Spleen (tissue), 11 donors: ENCODE measurements around the gene CMPK1. TPM values are rescaled to one million over a fixed set of nuclear protein-coding genes. Genes with fewer than 3 reads are reported as not detected.
"Not testable (repeated sequence)": the region's sequence is repeated elsewhere in the genome, so short reads cannot be mapped to it uniquely, and the experiment has no call there.

Experiments
- DNase-seq: peaks from one replicate; pipeline ENCODE4 v3.0.0-alpha.2; 2020
- H3K27ac ChIP-seq, 8 donors: fragments of 200-600 bp; sonication (generic) in 7 of 8; 1 replicate in 4 of 8; 2 replicates in 4 of 8; pipeline versions ENCODE4 v1.5.0 to v1.8.0; 2016 to 2021; ENCODE audit warnings: inconsistent platforms in 4 of 8, mild to moderate bottlenecking in 4 of 8, moderate library complexity in 1 of 8
- H3K27me3 ChIP-seq, 7 donors: fragments of 200-600 bp; sonication (generic) in 6 of 7; replicated peaks in 1 of 7; 1 replicate in 4 of 7; 2 replicates in 3 of 7; pipeline versions ENCODE4 v1.5.0 to v1.8.0; 2016 to 2021; ENCODE audit warnings: inconsistent platforms in 3 of 7, mild to moderate bottlenecking in 1 of 7
- H3K36me3 ChIP-seq, 6 donors: fragments of 200-600 bp; sonication (generic) in 5 of 6; 1 replicate in 4 of 6; 2 replicates in 2 of 6; pipeline versions ENCODE4 v1.5.0 to v1.8.0; 2016 to 2021; ENCODE audit warnings: inconsistent platforms in 2 of 6
- H3K4me1 ChIP-seq, 6 donors: fragments of 200-600 bp; sonication (generic) in 5 of 6; 1 replicate in 3 of 6; 2 replicates in 3 of 6; pipeline versions ENCODE4 v1.5.0 to v1.8.0; 2016 to 2021; ENCODE audit warnings: inconsistent platforms in 3 of 6
- H3K4me3 ChIP-seq, 8 donors: fragments of 200-600 bp; sonication (generic) in 7 of 8; 1 replicate in 4 of 8; 2 replicates in 4 of 8; pipeline versions ENCODE4 v1.5.0 to v1.8.0; 2016 to 2021; ENCODE audit warnings: inconsistent platforms in 4 of 8, mild to moderate bottlenecking in 4 of 8, moderate library complexity in 2 of 8
- H3K9me3 ChIP-seq, 8 donors: fragments of 200-600 bp; sonication (generic) in 7 of 8; 1 replicate in 4 of 8; 2 replicates in 4 of 8; pipeline versions ENCODE4 v1.5.0 to v1.8.0; 2016 to 2021; ENCODE audit warnings: inconsistent platforms in 4 of 8
- POLR2A ChIP-seq, 3 donors: fragments of 450-650 bp; IDR thresholded peaks; one replicate each; pipeline ENCODE4 v1.5.1; 2017; ENCODE audit warnings: antibody characterized with exemption in 3 of 3, mild to moderate bottlenecking in 1 of 3
- POLR2AphosphoS5 ChIP-seq, 3 donors: sonication (generic); formaldehyde crosslinking; IDR thresholded peaks; one replicate each; pipeline ENCODE4 v1.5.1; 2017; ENCODE audit warnings: antibody characterized with exemption in 3 of 3
- WGBS, 5 donors: extraction: QIAGEN DNeasy Blood & Tissue Kit in 3 of 5; methylation state at CpG; one replicate each; pipeline versions ENCODE4 v1.1.5 to v1.1.7; 2013 to 2018; 5-methylcytosine and 5-hydroxymethylcytosine counted together
- intact Hi-C: fragments of 100-400 bp; cut with DNase I; formaldehyde crosslinking; loops from one replicate; pipeline ENCODE4 v1.15.0; 2023; ENCODE audit warnings: low total_unique reads
- polyA plus RNA-seq, 3 donors: library from polyadenylated mRNA; stranded (reverse); fragments of 200-250 nt; gene quantifications; one replicate each; pipeline ENCODE4 v1.2.1, GENCODE V29; 2013
- total RNA-seq, 7 donors: library from RNA; depleted of rRNA in 3 of 7; stranded (reverse); fragments of >200 nt in 3 of 7; fragmentation: NEBNext Ultra II Directional in 4 of 7; extraction: Animal tissue kit (Norgen Biotek cat#: 25700) in 4 of 7; gene quantifications; one replicate each; pipeline versions ENCODE4 v1.1.0 to v1.2.1, GENCODE V29; 2016 to 2021
- TF ChIP-seq, protein P1 (sequence below), 11 experiments: fragments of 200-600 bp in 7 of 11; fragments of 450-650 bp in 4 of 11; sonication (generic) in 4 of 11; IDR thresholded peaks in 8 of 11; conservative IDR thresholded peaks in 3 of 11; 1 replicate in 7 of 11; 2 replicates in 4 of 11; pipeline versions ENCODE4 v1.4.0 to v1.8.0; 2016 to 2021; ENCODE audit warnings: antibody characterized with exemption in 11 of 11, inconsistent platforms in 4 of 11, mild to moderate bottlenecking in 1 of 11
- donor health status: healthy with polysubstance abuse.
- donor health status: DM: no; HTN: no; CAD: no; lungs with moderate emphysema.
- donor health status: DM: no; HTN: no; CAD: no.
- donor health status: Bipolar disorder and iron deficiency.
- donor health status: healthy.
- donor health status: DM: no; HTN: no; CAD: no.
- donor health status: DM: yes; HTN: yes; CAD: no.

The CMPK1 gene
- total and polyA plus RNA-seq, 10 donors: 69.8 to 101 (median 86.2) TPM

DNA sequence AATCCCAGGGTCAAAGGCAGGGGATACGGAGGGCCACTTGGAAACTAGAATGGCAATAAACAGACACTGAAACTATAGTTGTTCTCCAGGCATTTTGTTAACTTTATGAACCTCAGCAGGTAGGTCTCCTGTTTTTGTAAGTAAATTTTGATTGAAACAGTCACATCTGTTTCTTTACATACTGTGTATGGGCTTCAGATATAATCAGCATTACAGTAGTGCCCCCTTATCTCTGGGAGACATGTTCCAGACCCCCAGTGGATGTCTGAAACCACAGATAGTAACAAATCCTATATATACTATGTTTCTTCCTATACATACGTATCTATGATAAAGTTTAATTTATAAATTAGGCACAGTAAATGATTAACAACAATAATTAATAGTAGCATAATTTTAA, 31.1 kb upstream of the CMPK1 start:
- Histone ChIP-seq H3K9me3 (no peaks in the 10 kb centered on the region), H3K27ac (no peak overlapping the region), H3K4me3 (no peak overlapping the region), H3K4me1 (peaks cover 0 to 10% (median 1%) of the 10 kb centered on the region in 6 donors), H3K36me3 (peaks cover 0 to 76% (median 4%) of the 10 kb centered on the region in 6 donors), H3K27me3 (no peaks in the 10 kb centered on the region)
- intact Hi-C loops: no loop called here
- TF ChIP-seq, protein P1, sequence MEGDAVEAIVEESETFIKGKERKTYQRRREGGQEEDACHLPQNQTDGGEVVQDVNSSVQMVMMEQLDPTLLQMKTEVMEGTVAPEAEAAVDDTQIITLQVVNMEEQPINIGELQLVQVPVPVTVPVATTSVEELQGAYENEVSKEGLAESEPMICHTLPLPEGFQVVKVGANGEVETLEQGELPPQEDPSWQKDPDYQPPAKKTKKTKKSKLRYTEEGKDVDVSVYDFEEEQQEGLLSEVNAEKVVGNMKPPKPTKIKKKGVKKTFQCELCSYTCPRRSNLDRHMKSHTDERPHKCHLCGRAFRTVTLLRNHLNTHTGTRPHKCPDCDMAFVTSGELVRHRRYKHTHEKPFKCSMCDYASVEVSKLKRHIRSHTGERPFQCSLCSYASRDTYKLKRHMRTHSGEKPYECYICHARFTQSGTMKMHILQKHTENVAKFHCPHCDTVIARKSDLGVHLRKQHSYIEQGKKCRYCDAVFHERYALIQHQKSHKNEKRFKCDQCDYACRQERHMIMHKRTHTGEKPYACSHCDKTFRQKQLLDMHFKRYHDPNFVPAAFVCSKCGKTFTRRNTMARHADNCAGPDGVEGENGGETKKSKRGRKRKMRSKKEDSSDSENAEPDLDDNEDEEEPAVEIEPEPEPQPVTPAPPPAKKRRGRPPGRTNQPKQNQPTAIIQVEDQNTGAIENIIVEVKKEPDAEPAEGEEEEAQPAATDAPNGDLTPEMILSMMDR (IDR thresholded peaks at IDR 0.05 in 8 of 11, conservative IDR thresholded peaks at IDR 0.05 in 3 of 11): no peak
- no peak for TF ChIP-seq POLR2A (IDR thresholded peaks at IDR 0.05)
- no peak for TF ChIP-seq POLR2AphosphoS5 (IDR thresholded peaks at IDR 0.05)
- no peak for DNase-seq
- WGBS, 5 donors: 89 to 95% (median 94%) methylated on average over 2 of the region's 2 CpGs

DNA sequence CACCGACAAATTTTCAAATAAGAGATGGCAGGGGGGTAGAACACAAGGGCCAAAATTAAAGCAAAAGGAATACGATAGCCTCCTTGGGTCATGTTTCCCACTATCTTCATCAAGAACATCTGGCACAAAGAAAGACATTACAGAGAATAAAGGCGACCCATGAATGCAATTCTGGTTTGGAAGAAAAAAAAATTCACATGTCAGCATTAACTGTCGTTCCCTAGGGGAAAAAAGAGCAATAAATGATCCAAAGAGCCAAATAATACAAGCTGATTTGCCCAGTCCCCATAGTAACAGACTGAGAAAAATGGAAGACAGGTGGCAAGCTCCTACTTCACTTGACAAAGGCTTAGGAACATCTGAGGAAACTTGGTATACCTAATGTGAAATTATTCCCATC, 24.2 kb upstream of the CMPK1 start:
- H3K36me3 ChIP-seq: peaks cover 0 to 39% (median 0%) of the 10 kb centered on the region in 6 donors
- TF ChIP-seq POLR2A (IDR thresholded peaks at IDR 0.05) (no peak), POLR2AphosphoS5 (IDR thresholded peaks at IDR 0.05) (no peak)
- TF ChIP-seq, protein P1 (IDR thresholded peaks at IDR 0.05 in 8 of 11, conservative IDR thresholded peaks at IDR 0.05 in 3 of 11): no peak
- no peak for DNase-seq
- WGBS, 5 donors: 91 to 98% (median 95%) methylated on average over 4 of the region's 4 CpGs
- peaks cover 4 to 17% (median 11%) of the 10 kb centered on the region in 6 donors for H3K4me1 ChIP-seq
- H3K4me3 ChIP-seq: no peak overlapping the region
- H3K27me3 ChIP-seq: no peaks in the 10 kb centered on the region
- H3K9me3 ChIP-seq: no peaks in the 10 kb centered on the region
- intact Hi-C loops: no loop called here
- no peak overlapping the region for H3K27ac ChIP-seq

DNA sequence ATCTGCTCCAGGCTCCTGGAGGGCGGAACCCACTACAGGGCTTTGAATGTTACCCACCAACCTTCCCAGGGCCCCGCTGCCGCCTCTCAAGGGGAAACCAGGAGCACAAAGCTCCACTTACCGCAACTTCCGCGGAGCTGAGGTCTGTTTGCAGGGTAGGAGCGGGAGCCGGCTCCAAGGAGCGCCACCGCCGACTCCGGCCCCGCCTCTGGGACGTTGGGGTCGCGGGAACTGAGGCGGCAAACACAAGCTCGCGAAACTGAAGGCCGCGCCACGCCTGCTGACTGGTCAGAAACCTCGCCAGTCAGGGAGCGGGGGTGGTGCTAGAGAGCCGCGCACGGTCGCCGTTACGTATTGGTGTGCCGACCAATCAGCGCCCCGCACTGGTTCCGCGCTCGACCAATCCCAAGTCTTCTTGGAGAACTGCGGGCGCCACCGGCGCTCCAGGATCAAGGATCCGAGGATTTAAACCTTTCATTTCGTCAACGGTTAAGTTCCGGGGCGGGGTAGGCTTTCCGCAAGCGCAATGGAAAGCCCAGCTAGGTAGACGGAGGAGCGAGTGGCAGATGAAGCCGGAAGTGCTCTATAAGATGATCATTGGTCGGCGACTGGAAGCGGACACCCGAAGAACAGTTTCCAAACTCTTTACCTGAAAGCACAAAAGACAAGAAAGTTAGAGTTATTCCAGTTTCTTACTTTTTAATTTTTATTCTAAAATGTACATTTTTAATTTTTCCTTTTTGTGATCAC, 19.5 kb upstream of the CMPK1 start, which contains the start of gene STIL:
Gene STIL, minus strand, starts transcription at position 233 of the 750 bp plus-strand sequence. CDS start 3,828 bp downstream, outside the sequence.
- peaks cover 0 to 11% (median 0%) of the 10 kb centered on the region in 6 donors for H3K36me3 ChIP-seq
- H3K9me3 ChIP-seq: no peaks in the 10 kb centered on the region
- 0 to 1% (median 1%) methylated on average over 25 to 54 of the region's 54 CpGs for WGBS, 5 donors
- intact Hi-C loops: no loop called here
- H3K4me3 ChIP-seq: peak within 1 kb of the TSS; percentile 49 to 90 (median 70)
- DNase-seq: peak; percentile 98
- H3K27me3 ChIP-seq: no peaks in the 10 kb centered on the region
- TF ChIP-seq POLR2A (IDR thresholded peaks at IDR 0.05) (peak in 1 of 3 donors; percentile 68), POLR2AphosphoS5 (IDR thresholded peaks at IDR 0.05) (peak; percentile 88 to 91 (median 89))
- TF ChIP-seq, protein P1 (IDR thresholded peaks at IDR 0.05 in 8 of 11, conservative IDR thresholded peaks at IDR 0.05 in 3 of 11): peak in 7 of 11 experiments; percentile 10 to 54 (median 26)
- H3K27ac ChIP-seq: peak within 1 kb of the TSS; percentile 74 to 91 (median 86)
- peaks cover 4 to 24% (median 11%) of the 10 kb centered on the region in 6 donors for H3K4me1 ChIP-seq

DNA sequence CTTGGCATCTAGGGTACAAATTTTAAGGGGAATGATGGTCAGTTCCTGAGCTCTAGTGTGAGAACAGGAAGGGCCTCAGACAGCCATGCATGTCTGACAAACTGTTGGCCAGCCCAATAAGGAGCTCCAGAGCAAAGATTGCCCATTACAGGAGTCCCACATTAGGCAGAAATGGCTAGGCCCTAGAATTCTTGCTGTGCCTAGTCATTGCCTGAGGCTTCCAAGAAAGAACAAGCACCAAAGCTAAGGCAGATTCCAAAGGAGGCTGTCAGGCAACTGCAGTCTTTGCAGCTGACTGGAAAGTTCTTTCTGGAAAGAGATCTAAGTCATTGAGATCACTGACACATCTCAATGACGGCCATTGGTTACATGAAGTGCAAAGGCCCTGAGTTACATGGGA, 15.7 kb upstream of the CMPK1 start:
- Histone ChIP-seq H3K4me3 (no peak overlapping the region), H3K27ac (no peak overlapping the region), H3K4me1 (peaks cover 4 to 18% (median 10%) of the 10 kb centered on the region in 6 donors), H3K36me3 (no peaks in the 10 kb centered on the region), H3K27me3 (no peaks in the 10 kb centered on the region), H3K9me3 (no peaks in the 10 kb centered on the region)
- TF ChIP-seq POLR2A (IDR thresholded peaks at IDR 0.05) (no peak), POLR2AphosphoS5 (IDR thresholded peaks at IDR 0.05) (no peak)
- TF ChIP-seq, protein P1 (IDR thresholded peaks at IDR 0.05 in 8 of 11, conservative IDR thresholded peaks at IDR 0.05 in 3 of 11): no peak
- intact Hi-C loops: no loop called here
- no peak for DNase-seq
- 86 to 94% (median 90%) methylated on average over 1 of the region's 1 CpG for WGBS, 5 donors

DNA sequence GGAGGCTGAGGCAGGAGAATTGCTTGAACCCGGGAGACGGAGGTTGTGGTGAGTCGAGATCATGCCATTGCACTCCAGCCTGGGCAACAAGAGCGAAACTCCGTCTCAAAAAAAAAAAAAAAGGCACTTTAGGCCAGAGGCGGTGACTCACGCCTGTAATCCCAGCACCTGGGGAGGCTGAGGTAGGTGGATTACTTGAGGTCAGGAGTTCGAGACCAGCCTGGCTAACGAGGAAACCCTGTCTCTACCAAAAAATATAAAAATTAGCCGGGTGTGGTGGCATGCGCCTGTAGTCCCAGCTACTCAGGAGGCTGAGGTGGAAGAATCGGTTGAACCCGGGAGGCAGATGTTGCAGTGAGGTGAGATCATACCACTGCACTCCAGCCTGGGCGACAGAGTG, 13.6 kb upstream of the CMPK1 start:
- H3K27me3 ChIP-seq, H3K27ac ChIP-seq, intact Hi-C loops, H3K4me3 ChIP-seq, DNase-seq, H3K9me3 ChIP-seq, H3K36me3 ChIP-seq, H3K4me1 ChIP-seq: not testable (repeated sequence)
- WGBS, 5 donors: 88 to 95% (median 94%) methylated on average over 14 of the region's 14 CpGs
